ENCODE measurements around the gene RAB38.

DNA sequence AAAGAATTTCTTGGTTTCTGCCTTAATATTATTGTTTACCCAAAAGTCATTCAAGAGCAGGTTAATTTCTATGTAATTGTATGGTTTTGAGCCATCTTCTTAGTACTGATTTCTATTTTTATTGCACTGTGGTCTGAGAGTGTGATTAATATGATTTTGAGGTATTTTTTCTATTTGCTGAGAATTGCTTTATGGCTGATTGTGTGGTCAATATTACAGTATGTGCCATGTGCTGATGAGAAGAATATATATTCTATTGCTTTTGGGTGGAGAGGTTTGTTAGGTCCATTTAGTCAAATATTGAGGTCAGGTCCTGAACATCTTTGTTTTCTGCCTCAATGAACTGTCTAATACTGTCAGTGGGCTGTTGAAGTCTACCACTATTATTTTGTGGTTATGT, 20.7 kb upstream of the RAB38 start:
- TF ChIP-seq SUZ12 (IDR thresholded peaks at IDR 0.05; ENCODE audit: extremely low read depth, insufficient read depth, insufficient read length), result no peak
- no peak for TF ChIP-seq YY1 (IDR thresholded peaks at IDR 0.05; ENCODE audit: insufficient read depth, insufficient read length)
